Mesothelial cell of epicardium (in vitro differentiated cells): ENCODE measurements around the gene HAND2. TPM values are rescaled to one million over a fixed set of nuclear protein-coding genes. Genes with fewer than 3 reads are reported as not detected.

Experiments
- DNase-seq, 2 experiments: peaks; one replicate each; pipeline ENCODE4 v3.0.0; 2021; ENCODE audit warnings: low spot score in 2 of 2; ENCODE audit not compliant: unreplicated experiment in 2 of 2
- H3K27ac Mint-ChIP-seq: 2 replicates; pipeline ENCODE4 v1.8.0; 2021; ENCODE audit warnings: mixed read lengths
- H3K27me3 Mint-ChIP-seq: 2 replicates; pipeline ENCODE4 v1.8.0; 2021; ENCODE audit warnings: low read depth, mixed read lengths
- H3K36me3 Mint-ChIP-seq: 2 replicates; pipeline ENCODE4 v1.8.0; 2021; ENCODE audit warnings: mixed read lengths
- H3K4me1 Mint-ChIP-seq: 2 replicates; pipeline ENCODE4 v1.8.0; 2021; ENCODE audit warnings: mixed read lengths
- H3K4me3 Mint-ChIP-seq: 2 replicates; pipeline ENCODE4 v1.8.0; 2021; ENCODE audit warnings: mild to moderate bottlenecking, moderate library complexity, mixed read lengths
- H3K9me3 Mint-ChIP-seq: 2 replicates; pipeline ENCODE4 v1.8.0; 2021; ENCODE audit warnings: mixed read lengths
- CTCF ChIP-seq: fragments of 200-600 bp; sonication (generic); IDR thresholded peaks from one replicate; pipeline ENCODE4 v1.5.0; 2021; ENCODE audit warnings: antibody characterized with exemption; ENCODE audit not compliant: unreplicated experiment
- total RNA-seq: library from RNA; stranded (reverse); gene quantifications from 3 replicates; pipeline ENCODE4 v1.2.1, GENCODE V29; 2021

Gene HAND2
- total RNA-seq, 1 donor from 2014 or later, result 34.3 TPM

DNA sequence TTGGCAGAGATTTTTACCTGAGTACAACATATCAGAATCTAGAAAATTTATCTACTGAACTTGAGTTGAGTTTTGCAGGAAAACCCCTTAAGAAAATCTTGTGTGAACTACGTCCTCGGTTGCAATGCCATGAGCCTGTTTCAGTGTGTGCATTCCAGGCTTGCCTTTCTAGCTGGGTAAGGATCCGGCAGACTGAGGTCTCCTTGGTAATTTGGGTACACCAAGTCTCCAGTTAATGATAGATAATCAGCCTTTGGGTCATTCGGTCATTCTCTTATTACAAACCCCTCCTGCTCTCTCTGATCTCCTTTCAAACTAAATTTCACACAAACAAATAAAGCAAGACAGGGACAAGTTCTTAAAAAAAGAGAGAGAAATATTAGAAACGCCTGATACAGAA is 5.9 kb upstream of the HAND2 start:
- Mint-ChIP-seq H3K4me1 (peaks cover 34% of the 10 kb centered on the region), H3K4me3 (no peak overlapping the region), H3K36me3 (peaks cover 15% of the 10 kb centered on the region), H3K9me3 (no peaks in the 10 kb centered on the region), H3K27ac (no peak overlapping the region), H3K27me3 (peaks cover 99% of the 10 kb centered on the region)
- DNase-seq, result no peak
- TF ChIP-seq CTCF, result no peak

- H3K36me3 Mint-ChIP-seq, result peaks cover 15% of the 10 kb centered on the region
- TF ChIP-seq CTCF, result no peak
- no peaks in the 10 kb centered on the region for H3K9me3 Mint-ChIP-seq
- no peak for DNase-seq
- H3K27me3 Mint-ChIP-seq, result peaks cover 99% of the 10 kb centered on the region
- no peak overlapping the region for H3K27ac Mint-ChIP-seq
- no peak overlapping the region for H3K4me3 Mint-ChIP-seq
- H3K4me1 Mint-ChIP-seq, result peaks cover 34% of the 10 kb centered on the region
Observed at GRCh38 chr4:173535165-173535902, 5.3 kb upstream of the HAND2 start.

GRCh38 chr4:173534434-173534833 is 4.4 kb upstream of the HAND2 start:
- H3K27ac Mint-ChIP-seq, result no peak overlapping the region

GRCh38 chr4:173532725-173533511 is 2.9 kb upstream of the HAND2 start:
- DNase-seq, result no peak
- Mint-ChIP-seq H3K4me1 (peaks cover 27% of the 10 kb centered on the region), H3K27ac (no peak overlapping the region), H3K27me3 (peaks cover 89% of the 10 kb centered on the region), H3K36me3 (peaks cover 15% of the 10 kb centered on the region), H3K4me3 (no peak overlapping the region), H3K9me3 (no peaks in the 10 kb centered on the region)
- TF ChIP-seq CTCF, result no peak

More at GRCh38 chr4:173534434-173534833, 4.4 kb upstream of the HAND2 start:
- Mint-ChIP-seq H3K9me3 (no peaks in the 10 kb centered on the region), H3K36me3 (peaks cover 15% of the 10 kb centered on the region), H3K4me3 (no peak overlapping the region), H3K27me3 (peaks cover 96% of the 10 kb centered on the region), H3K4me1 (peaks cover 32% of the 10 kb centered on the region)
- DNase-seq, result no peak
- no peak for TF ChIP-seq CTCF

- Mint-ChIP-seq H3K36me3 (peaks cover 15% of the 10 kb centered on the region), H3K27ac (peak overlapping the region; percentile 84), H3K9me3 (no peaks in the 10 kb centered on the region), H3K4me1 (peaks cover 34% of the 10 kb centered on the region), H3K4me3 (peak overlapping the region; percentile 94), H3K27me3 (peaks cover 85% of the 10 kb centered on the region)
- DNase-seq, result peak in 1 of 2 experiments; percentile 40
- no peak for TF ChIP-seq CTCF
Observed at GRCh38 chr4:173531086-173531965, 1.3 kb upstream of the HAND2 start.
